ENCODE measurements around the gene TOX2. TPM values are rescaled to one million over a fixed set of nuclear protein-coding genes. Genes with fewer than 3 reads are reported as not detected.

Gene TOX2
- total RNA-seq, 2 experiments from 2014 or later, result 0.23 TPM; not detected in 1

DNA sequence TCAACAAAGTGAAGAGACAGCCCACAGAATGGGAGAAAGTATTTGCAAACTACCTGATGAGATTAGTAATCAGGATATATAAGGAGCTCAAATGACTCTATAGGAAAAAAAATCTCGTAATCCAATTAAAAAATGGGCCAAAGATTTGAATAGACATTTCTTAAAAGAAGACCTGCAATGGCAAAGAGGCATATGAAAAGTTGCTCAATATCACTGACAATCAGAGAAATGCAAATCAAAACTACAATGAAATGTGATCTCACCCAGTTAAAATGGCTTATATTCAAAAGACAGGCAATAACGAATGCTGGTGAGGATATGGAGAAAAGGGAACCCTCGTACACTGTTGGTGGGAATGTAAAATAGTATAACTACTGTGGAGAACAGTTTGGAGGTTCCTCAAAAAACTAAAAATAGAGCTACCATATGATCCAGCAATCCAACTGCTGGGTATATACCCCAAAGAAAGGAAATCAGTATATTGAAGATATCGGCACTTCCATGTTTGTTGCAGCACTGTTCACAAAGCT lies 65.0 kb downstream of the TOX2 start:
- Histone ChIP-seq H3K4me2 (ENCODE audit: low read length) (no peak overlapping the region), H3K4me3 (ENCODE audit: low read depth, low read length, poor library complexity, severe bottlenecking) (no peak overlapping the region), H3K36me3 (ENCODE audit: insufficient read depth, low read length) (no peaks in the 10 kb centered on the region), H3K27ac (ENCODE audit: low read depth, low read length, poor library complexity, severe bottlenecking) (no peak overlapping the region), H3K79me2 (ENCODE audit: insufficient read depth, low read depth, low read length) (no peaks in the 10 kb centered on the region), H3K9me2 (ENCODE audit: insufficient read depth, low read length) (no peaks in the 10 kb centered on the region), H3K4me1 (ENCODE audit: insufficient read depth, low read length, poor library complexity, severe bottlenecking) (no peaks in the 10 kb centered on the region), H3K9me3 (ENCODE audit: low read length) (no peaks in the 10 kb centered on the region), H4K20me1 (ENCODE audit: insufficient read depth, low read length) (no peaks in the 10 kb centered on the region), H2AFZ (ENCODE audit: low read length) (no peak overlapping the region)
- BruUV-seq (replicated peaks), result no TSS peak
- DNase-seq (ENCODE audit: low spot score), result no peak
- CTCF ChIA-PET (ENCODE audit: unreplicated experiment), result no interaction called here
- POLR2A ChIA-PET, result no interaction called here
- TF ChIP-seq EZH2phosphoT487 (IDR thresholded peaks at IDR 0.05; ENCODE audit: borderline replicate concordance, low read depth, low read length) (no peak), CTCF (conservative IDR thresholded peaks at IDR 0.05; ENCODE audit: low read length) (no peak)
- intact Hi-C loops (cut with micrococcal nuclease; ENCODE audit: unreplicated experiment), result no loop called here

DNA sequence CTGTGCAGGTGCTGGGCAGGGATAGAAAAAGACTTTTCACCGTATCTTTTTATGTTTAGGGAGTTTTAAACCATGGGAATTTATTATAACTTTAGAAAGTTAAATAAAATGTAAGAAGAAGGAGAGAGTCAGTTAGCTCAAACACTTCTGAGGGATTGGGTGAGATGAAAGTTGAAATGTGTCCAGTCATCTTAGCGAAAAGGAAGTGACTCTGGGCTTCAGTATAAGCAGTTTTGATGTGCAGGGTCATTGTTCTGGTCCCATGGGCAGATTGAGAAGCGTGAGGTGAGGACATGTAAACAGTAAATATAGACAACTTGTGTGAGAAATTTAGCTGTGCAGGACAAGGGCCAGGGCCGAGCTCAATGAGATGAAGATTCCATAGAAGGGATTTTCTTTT lies 66.9 kb downstream of the TOX2 start:
- no peak overlapping the region for H3K4me3 ChIP-seq (ENCODE audit: low read depth, low read length, poor library complexity, severe bottlenecking)
- no peaks in the 10 kb centered on the region for H3K9me3 ChIP-seq (ENCODE audit: low read length)
- intact Hi-C loops (cut with micrococcal nuclease; ENCODE audit: unreplicated experiment), result no loop called here
- H2AFZ ChIP-seq (ENCODE audit: low read length), result no peak overlapping the region
- H3K79me2 ChIP-seq (ENCODE audit: insufficient read depth, low read depth, low read length), result no peaks in the 10 kb centered on the region
- DNase-seq (ENCODE audit: low spot score), result no peak
- ChIA-PET POLR2A (interaction anchor here (0.6 to 0.7 kb wide), 2 partner anchors 129 to 237 kb away, joined by 3 to 4 read pairs; no protein-coding TSS in a partner anchor), CTCF (ENCODE audit: unreplicated experiment) (no interaction called here)
- no peaks in the 10 kb centered on the region for H3K4me1 ChIP-seq (ENCODE audit: insufficient read depth, low read length, poor library complexity, severe bottlenecking)
- H4K20me1 ChIP-seq (ENCODE audit: insufficient read depth, low read length), result no peaks in the 10 kb centered on the region
- H3K36me3 ChIP-seq (ENCODE audit: insufficient read depth, low read length), result no peaks in the 10 kb centered on the region
- H3K27ac ChIP-seq (ENCODE audit: low read depth, low read length, poor library complexity, severe bottlenecking), result no peak overlapping the region
- H3K4me2 ChIP-seq (ENCODE audit: low read length), result no peak overlapping the region
- BruUV-seq (replicated peaks), result no TSS peak
- TF ChIP-seq EZH2phosphoT487 (IDR thresholded peaks at IDR 0.05; ENCODE audit: borderline replicate concordance, low read depth, low read length) (no peak), CTCF (conservative IDR thresholded peaks at IDR 0.05; ENCODE audit: low read length) (no peak)
- H3K9me2 ChIP-seq (ENCODE audit: insufficient read depth, low read length), result no peaks in the 10 kb centered on the region

GRCh38 chr20:43982016-43982415 lies 67.4 kb downstream of the TOX2 start:
- DNase-seq (ENCODE audit: low spot score), result no peak
- CTCF ChIA-PET (ENCODE audit: unreplicated experiment), result no interaction called here

More at GRCh38 chr20:43982016-43982415, 67.4 kb downstream of the TOX2 start:
- BruUV-seq (replicated peaks), result no TSS peak
- POLR2A ChIA-PET, result interaction anchor here (0.6 to 0.7 kb wide), 2 partner anchors 130 to 238 kb away, joined by 3 to 4 read pairs; no protein-coding TSS in a partner anchor
- Histone ChIP-seq H3K9me3 (ENCODE audit: low read length) (no peaks in the 10 kb centered on the region), H3K27ac (ENCODE audit: low read depth, low read length, poor library complexity, severe bottlenecking) (no peak overlapping the region), H3K4me2 (ENCODE audit: low read length) (no peak overlapping the region), H3K4me1 (ENCODE audit: insufficient read depth, low read length, poor library complexity, severe bottlenecking) (no peaks in the 10 kb centered on the region), H3K79me2 (ENCODE audit: insufficient read depth, low read depth, low read length) (no peaks in the 10 kb centered on the region), H3K36me3 (ENCODE audit: insufficient read depth, low read length) (no peaks in the 10 kb centered on the region), H4K20me1 (ENCODE audit: insufficient read depth, low read length) (no peaks in the 10 kb centered on the region), H3K9me2 (ENCODE audit: insufficient read depth, low read length) (no peaks in the 10 kb centered on the region), H2AFZ (ENCODE audit: low read length) (no peak overlapping the region), H3K4me3 (ENCODE audit: low read depth, low read length, poor library complexity, severe bottlenecking) (no peak overlapping the region)
- intact Hi-C loops (cut with micrococcal nuclease; ENCODE audit: unreplicated experiment), result no loop called here
- TF ChIP-seq CTCF (conservative IDR thresholded peaks at IDR 0.05; ENCODE audit: low read length), result no peak
- TF ChIP-seq EZH2phosphoT487 (IDR thresholded peaks at IDR 0.05; ENCODE audit: borderline replicate concordance, low read depth, low read length), result no peak
